OCI-M1 (cell line): ENCODE data around the gene CACFD1.
A peak's percentile ranks its signal among the peaks of the same experiment; 100 is the strongest.

Experiments
- DNase-seq: peaks from one replicate; lab custom pipeline; 2025; lab: John Stamatoyannopoulos, UW

The CACFD1 gene

DNA sequence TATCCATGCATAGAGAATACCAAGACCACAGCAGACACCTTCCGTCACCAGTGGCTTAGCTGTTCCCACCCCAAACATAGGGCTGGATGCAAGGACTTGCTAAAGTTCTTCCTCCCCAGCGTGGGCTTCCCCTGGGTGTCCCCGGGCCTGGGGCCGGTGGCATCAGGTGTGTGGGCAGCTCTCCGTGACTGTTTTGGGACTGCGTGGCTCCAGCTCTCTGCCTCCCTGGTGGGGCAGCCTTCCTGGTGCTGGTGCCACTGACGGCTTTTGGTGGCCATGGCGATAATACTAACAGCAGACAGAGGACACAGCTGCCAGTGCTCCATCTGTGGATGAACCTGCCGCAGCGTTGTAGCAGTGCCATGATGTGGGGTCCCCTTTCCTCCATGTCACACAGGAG lies 4.9 kb downstream of the CACFD1 start:
- DNase-seq: no peak

DNA sequence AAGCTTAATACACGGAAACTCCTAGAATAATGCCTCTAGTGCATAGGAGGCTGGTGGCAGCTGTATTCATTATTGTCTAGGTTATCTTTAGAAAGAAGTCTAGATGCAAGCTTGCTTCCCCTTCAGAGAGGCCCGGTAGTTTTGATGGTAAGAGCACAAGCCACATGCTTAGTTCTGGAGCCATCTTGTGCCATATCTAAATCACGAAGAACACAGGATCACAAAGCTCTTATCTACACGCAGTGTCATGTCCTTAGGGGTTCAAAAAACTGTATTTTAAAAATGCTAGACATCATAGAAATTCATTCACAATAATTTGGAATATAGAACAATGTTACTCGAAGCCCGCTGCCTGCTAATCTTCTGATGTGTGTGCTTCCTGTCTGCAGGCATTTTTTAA lies 6.2 kb downstream of the CACFD1 start:
- DNase-seq: peak; percentile 12

- DNase-seq: no peak
These were observed 7.3 kb downstream of the CACFD1 start for GRCh38 chr9:133467101-133467500.

GRCh38 chr9:133468374-133468773 lies 8.6 kb downstream of the CACFD1 start:
- DNase-seq: no peak

DNA sequence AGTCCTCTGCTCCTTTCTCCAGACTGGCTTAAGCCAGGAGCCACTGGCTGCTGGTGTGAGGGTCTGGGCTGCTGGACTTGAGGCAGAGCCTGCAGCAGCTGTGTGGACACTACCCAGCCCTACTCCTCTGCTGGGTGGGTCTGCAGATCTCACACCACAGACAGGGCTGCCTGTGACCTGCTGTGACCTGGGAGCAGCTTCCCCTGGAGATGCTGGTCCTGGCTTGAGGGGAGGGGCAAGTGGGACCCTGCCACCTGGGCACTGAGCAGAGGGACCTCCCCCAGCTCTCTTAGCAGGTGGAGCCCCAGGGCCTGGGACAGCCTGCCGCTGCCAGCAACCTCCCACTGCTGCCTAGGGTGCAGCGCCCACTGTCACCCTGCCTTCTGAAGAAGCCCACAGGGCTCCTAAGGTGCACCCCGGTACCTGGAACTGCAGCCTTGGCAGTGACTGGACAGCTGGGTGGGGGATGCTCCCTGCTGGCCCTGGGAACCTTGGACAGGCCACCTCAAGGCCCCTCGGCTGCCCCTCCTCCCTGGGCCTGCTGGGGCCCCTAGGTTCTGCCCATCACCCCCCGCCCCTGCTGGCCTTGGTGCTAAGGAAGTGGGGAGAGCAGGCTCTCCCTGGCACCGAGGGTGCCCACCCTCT lies 9.1 kb downstream of the CACFD1 start:
- DNase-seq: no peak

- DNase-seq: no peak
These were observed 10.7 kb downstream of the CACFD1 start for GRCh38 chr9:133470427-133470924.

- DNase-seq: peak; percentile 18
These were observed 11.2 kb downstream of the CACFD1 start for GRCh38 chr9:133470988-133471387.

DNA sequence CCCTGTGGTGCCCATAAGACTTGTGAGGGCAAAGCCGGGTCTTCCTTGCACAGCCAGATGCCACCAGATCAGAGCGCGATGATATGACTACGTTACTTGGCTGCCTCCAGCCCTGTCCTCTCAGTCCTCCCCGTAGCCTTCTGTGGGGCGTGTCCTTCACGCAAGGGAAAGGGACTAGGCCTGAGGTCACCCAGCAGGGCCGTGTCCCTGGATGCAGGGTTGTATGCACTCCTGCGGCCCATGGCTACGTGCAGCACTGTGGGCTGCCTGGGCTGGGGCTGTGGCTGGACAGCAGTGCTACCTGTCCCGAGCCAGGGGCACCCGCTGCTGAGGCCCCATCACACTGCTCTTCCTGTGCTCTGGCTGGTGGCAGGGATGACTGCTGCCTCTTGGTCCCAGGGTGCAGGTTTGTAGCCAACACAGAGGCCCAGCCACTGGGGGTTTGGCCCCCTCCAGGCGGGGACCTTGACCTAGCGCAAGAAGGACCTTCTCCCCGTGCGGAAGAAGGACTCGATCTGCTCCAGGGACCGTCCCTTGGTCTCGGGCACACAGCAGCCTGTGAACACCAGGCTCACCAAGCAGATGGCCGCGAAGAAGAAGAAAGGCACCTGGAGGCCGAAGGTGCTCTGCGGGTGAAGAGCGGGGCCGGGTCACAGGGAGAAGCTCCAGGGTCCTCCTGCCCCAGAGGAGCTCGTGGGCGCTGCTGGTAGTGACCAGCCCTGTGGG lies 11.9 kb downstream of the CACFD1 start:
- DNase-seq: no peak

DNA sequence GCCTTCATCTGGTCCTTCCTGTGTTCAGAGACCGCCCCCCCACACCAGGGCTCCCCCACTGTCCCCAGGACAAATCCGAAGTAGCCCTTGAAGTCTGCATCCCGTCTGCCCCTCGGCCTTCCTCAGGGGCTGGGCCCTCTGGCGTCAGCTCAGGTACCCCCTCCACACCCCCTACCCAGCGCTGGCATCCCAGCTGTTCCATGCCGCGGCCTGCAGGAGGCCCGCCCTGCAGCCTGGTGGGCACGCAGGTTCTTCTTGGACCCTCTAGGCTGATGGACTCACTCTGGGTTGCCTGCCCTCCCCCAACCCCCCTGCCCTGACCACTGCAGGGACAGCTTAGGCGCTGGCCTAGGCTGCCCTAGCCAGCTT lies 12.5 kb downstream of the CACFD1 start:
- no peak for DNase-seq

GRCh38 chr9:133472753-133473378 lies 13.1 kb downstream of the CACFD1 start:
- DNase-seq: no peak

- no peak for DNase-seq
These were observed 14.0 kb downstream of the CACFD1 start for GRCh38 chr9:133473743-133474142.

GRCh38 chr9:133474215-133474614 lies 14.4 kb downstream of the CACFD1 start:
- DNase-seq: peak; percentile 22

DNA sequence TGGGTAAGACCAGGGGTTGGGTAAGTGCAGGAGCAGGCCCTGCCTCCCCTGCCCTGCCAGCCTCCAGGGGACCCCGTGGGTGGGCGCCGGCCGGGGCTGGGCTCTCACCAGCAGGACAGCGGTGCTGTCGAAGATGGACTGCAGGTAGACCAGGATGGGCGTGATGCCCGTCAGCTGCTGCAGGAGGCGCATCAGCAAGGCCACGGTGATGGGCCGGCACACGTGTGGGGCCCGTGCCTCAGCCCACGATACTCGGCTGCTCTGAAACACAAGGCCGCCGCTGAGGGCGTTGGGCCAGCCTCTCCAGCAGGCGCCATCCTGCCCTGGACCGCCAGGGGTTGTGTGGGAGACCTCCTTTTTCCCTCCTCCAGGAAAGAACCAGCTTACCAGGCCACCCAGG lies 15.1 kb downstream of the CACFD1 start:
- DNase-seq: no peak

GRCh38 chr9:133475292-133476012 lies 15.7 kb downstream of the CACFD1 start:
- no peak for DNase-seq

GRCh38 chr9:133476036-133476931 lies 16.5 kb downstream of the CACFD1 start:
- DNase-seq: peak; percentile 76

- no peak for DNase-seq
These were observed 17.2 kb downstream of the CACFD1 start for GRCh38 chr9:133476941-133477340.

GRCh38 chr9:133477461-133477860 lies 17.7 kb downstream of the CACFD1 start:
- no peak for DNase-seq

GRCh38 chr9:133477992-133478850 lies 18.4 kb downstream of the CACFD1 start:
- DNase-seq: peak; percentile 21

GRCh38 chr9:133478851-133479711 lies 19.3 kb downstream of the CACFD1 start, which contains the start of gene SLC2A6:
TSS of gene SLC2A6 (minus strand) at chr9:133479099. CDS start at chr9:133479059, 40 bp downstream.
- DNase-seq: peak; percentile 75
